ENCODE data around the gene ADIRF. TPM values are rescaled to one million over a fixed set of nuclear protein-coding genes. Genes with fewer than 3 reads are reported as not detected.
"Not testable (repeated sequence)": the region's sequence is repeated elsewhere in the genome, so short reads cannot be mapped to it uniquely, and the experiment has no call there.

Gene ADIRF
- total and polyA plus RNA-seq, 7 experiments from 2014 or later, result 0.56 to 0.64 TPM; not detected in 5

GRCh38 chr10:86978457-86978856 lies 10.2 kb downstream of the ADIRF start:
- not testable (repeated sequence) for H3K27ac ChIP-seq (ENCODE audit: low read depth, low read length); H3K4me3 Mint-ChIP-seq; H3K27ac Mint-ChIP-seq

GRCh38 chr10:86979296-86979818 lies 11.1 kb downstream of the ADIRF start:
- H3K9me3 ChIP-seq (ENCODE audit: control insufficient read depth in 2 of 3, low read length in 3 of 3), result no peaks in the 10 kb centered on the region
- H3K36me3 ChIP-seq (ENCODE audit: control insufficient read depth in 2 of 3, insufficient read depth in 3 of 3, low read length in 3 of 3), result no peaks in the 10 kb centered on the region
- ATAC-seq (no peak), DNase-seq (no peak)
- ChIA-PET CTCF (no interaction called here), POLR2A (interaction anchor here (1.3 kb wide), 1 partner anchor 31 kb away, joined by 3 read pairs; no protein-coding TSS in a partner anchor)
- H3K4me3 ChIP-seq (ENCODE audit: low read length), result no peak overlapping the region
- Mint-ChIP-seq H3K27ac (no peak overlapping the region), H3K4me1 (no peaks in the 10 kb centered on the region), H3K9me3 (no peaks in the 10 kb centered on the region), H3K36me3 (peaks cover 0 to under 1% (median 0%) of the 10 kb centered on the region in 5 donors), H3K27me3 (peaks cover 0 to 36% (median 0%) of the 10 kb centered on the region in 5 donors), H3K4me3 (no peak overlapping the region)
- no peaks in the 10 kb centered on the region for H3K4me1 ChIP-seq (ENCODE audit: control insufficient read depth in 2 of 2, insufficient read depth in 2 of 2, low read length in 2 of 2)
- no peak overlapping the region for H3K27ac ChIP-seq (ENCODE audit: low read depth, low read length)
- intact Hi-C loops (cut with micrococcal nuclease), result loop anchor here in 1 of 2 donors (10.0 kb wide), 1 partner anchor 365 kb away; no protein-coding TSS in a partner anchor
- no peaks in the 10 kb centered on the region for H3K27me3 ChIP-seq (ENCODE audit: control insufficient read depth in 2 of 2, insufficient read depth in 2 of 2, low read length in 2 of 2)

More at GRCh38 chr10:86978457-86978856, 10.2 kb downstream of the ADIRF start:
- intact Hi-C loops (cut with micrococcal nuclease), result loop anchor here in 1 of 2 donors (10.0 kb wide), 1 partner anchor 366 kb away; no protein-coding TSS in a partner anchor
- ATAC-seq; H3K36me3 ChIP-seq (ENCODE audit: control insufficient read depth in 2 of 3, insufficient read depth in 3 of 3, low read length in 3 of 3); H3K4me1 Mint-ChIP-seq; H3K36me3 Mint-ChIP-seq; DNase-seq; H3K9me3 ChIP-seq (ENCODE audit: control insufficient read depth in 2 of 3, low read length in 3 of 3); H3K27me3 ChIP-seq (ENCODE audit: control insufficient read depth in 2 of 2, insufficient read depth in 2 of 2, low read length in 2 of 2); CTCF ChIA-PET; H3K4me3 ChIP-seq (ENCODE audit: low read length); H3K9me3 Mint-ChIP-seq; POLR2A ChIA-PET; H3K4me1 ChIP-seq (ENCODE audit: control insufficient read depth in 2 of 2, insufficient read depth in 2 of 2, low read length in 2 of 2): not testable (repeated sequence)
- peaks cover 0 to 40% (median 0%) of the 10 kb centered on the region in 5 donors for H3K27me3 Mint-ChIP-seq

- no peak overlapping the region for H3K4me3 Mint-ChIP-seq
- POLR2A ChIA-PET, result interaction anchor here (1.3 kb wide), 1 partner anchor 32 kb away, joined by 3 read pairs; no protein-coding TSS in a partner anchor
- Histone ChIP-seq H3K9me3 (ENCODE audit: control insufficient read depth in 2 of 3, low read length in 3 of 3) (no peaks in the 10 kb centered on the region), H3K27ac (ENCODE audit: low read depth, low read length) (no peak overlapping the region), H3K4me1 (ENCODE audit: control insufficient read depth in 2 of 2, insufficient read depth in 2 of 2, low read length in 2 of 2) (no peaks in the 10 kb centered on the region), H3K4me3 (ENCODE audit: low read length) (no peak overlapping the region), H3K27me3 (ENCODE audit: control insufficient read depth in 2 of 2, insufficient read depth in 2 of 2, low read length in 2 of 2) (no peaks in the 10 kb centered on the region), H3K36me3 (ENCODE audit: control insufficient read depth in 2 of 3, insufficient read depth in 3 of 3, low read length in 3 of 3) (no peaks in the 10 kb centered on the region)
- peaks cover 0 to 32% (median 0%) of the 10 kb centered on the region in 5 donors for H3K27me3 Mint-ChIP-seq
- ATAC-seq (no peak), DNase-seq (no peak)
- no peaks in the 10 kb centered on the region for H3K9me3 Mint-ChIP-seq
- intact Hi-C loops (cut with micrococcal nuclease), result loop anchor here in 1 of 2 donors (10.0 kb wide), 1 partner anchor 365 kb away; no protein-coding TSS in a partner anchor
- no peak overlapping the region for H3K27ac Mint-ChIP-seq
- no peaks in the 10 kb centered on the region for H3K4me1 Mint-ChIP-seq
- H3K36me3 Mint-ChIP-seq, result peaks cover 0 to 3% (median 0%) of the 10 kb centered on the region in 5 donors
- CTCF ChIA-PET, result no interaction called here
These were observed 11.7 kb downstream of the ADIRF start for GRCh38 chr10:86979977-86980448.

- H3K4me3 Mint-ChIP-seq; H3K27me3 ChIP-seq (ENCODE audit: control insufficient read depth in 2 of 2, insufficient read depth in 2 of 2, low read length in 2 of 2); H3K27ac ChIP-seq (ENCODE audit: low read depth, low read length); ATAC-seq; H3K4me1 ChIP-seq (ENCODE audit: control insufficient read depth in 2 of 2, insufficient read depth in 2 of 2, low read length in 2 of 2); POLR2A ChIA-PET; H3K9me3 ChIP-seq (ENCODE audit: control insufficient read depth in 2 of 3, low read length in 3 of 3); DNase-seq; H3K4me1 Mint-ChIP-seq; H3K36me3 ChIP-seq (ENCODE audit: control insufficient read depth in 2 of 3, insufficient read depth in 3 of 3, low read length in 3 of 3); H3K27ac Mint-ChIP-seq; intact Hi-C loops (cut with micrococcal nuclease); H3K9me3 Mint-ChIP-seq; H3K4me3 ChIP-seq (ENCODE audit: low read length); CTCF ChIA-PET; H3K36me3 Mint-ChIP-seq: not testable (repeated sequence)
- peaks cover 0 to 36% (median 0%) of the 10 kb centered on the region in 5 donors for H3K27me3 Mint-ChIP-seq
These were observed 12.7 kb downstream of the ADIRF start for GRCh38 chr10:86981020-86981419.

- Histone ChIP-seq H3K27ac (ENCODE audit: low read depth, low read length) (no peak overlapping the region), H3K27me3 (ENCODE audit: control insufficient read depth in 2 of 2, insufficient read depth in 2 of 2, low read length in 2 of 2) (no peaks in the 10 kb centered on the region), H3K36me3 (ENCODE audit: control insufficient read depth in 2 of 3, insufficient read depth in 3 of 3, low read length in 3 of 3) (no peaks in the 10 kb centered on the region), H3K9me3 (ENCODE audit: control insufficient read depth in 2 of 3, low read length in 3 of 3) (no peaks in the 10 kb centered on the region), H3K4me3 (ENCODE audit: low read length) (no peak overlapping the region), H3K4me1 (ENCODE audit: control insufficient read depth in 2 of 2, insufficient read depth in 2 of 2, low read length in 2 of 2) (no peaks in the 10 kb centered on the region)
- DNase-seq (no peak), ATAC-seq (no peak)
- no peaks in the 10 kb centered on the region for H3K4me1 Mint-ChIP-seq
- no peak overlapping the region for H3K4me3 Mint-ChIP-seq
- POLR2A ChIA-PET, result no interaction called here
- CTCF ChIA-PET, result no interaction called here
- peaks cover 0 to 36% (median 0%) of the 10 kb centered on the region in 5 donors for H3K27me3 Mint-ChIP-seq
- intact Hi-C loops (cut with micrococcal nuclease), result no loop called here
- peaks cover 0 to 3% (median 0%) of the 10 kb centered on the region in 5 donors for H3K36me3 Mint-ChIP-seq
- H3K9me3 Mint-ChIP-seq, result peaks cover 0 to 2% (median 0%) of the 10 kb centered on the region in 11 donors
- no peak overlapping the region for H3K27ac Mint-ChIP-seq
These were observed 13.4 kb downstream of the ADIRF start for GRCh38 chr10:86981716-86982115.

GRCh38 chr10:86984498-86984897 lies 16.2 kb downstream of the ADIRF start:
- H3K36me3 ChIP-seq (ENCODE audit: control insufficient read depth in 2 of 3, insufficient read depth in 3 of 3, low read length in 3 of 3); H3K4me1 Mint-ChIP-seq; H3K27me3 ChIP-seq (ENCODE audit: control insufficient read depth in 2 of 2, insufficient read depth in 2 of 2, low read length in 2 of 2); ATAC-seq; H3K27ac Mint-ChIP-seq; POLR2A ChIA-PET; intact Hi-C loops (cut with micrococcal nuclease); H3K4me3 Mint-ChIP-seq; H3K27ac ChIP-seq (ENCODE audit: low read depth, low read length); H3K4me3 ChIP-seq (ENCODE audit: low read length); DNase-seq; H3K9me3 Mint-ChIP-seq; H3K9me3 ChIP-seq (ENCODE audit: control insufficient read depth in 2 of 3, low read length in 3 of 3); H3K4me1 ChIP-seq (ENCODE audit: control insufficient read depth in 2 of 2, insufficient read depth in 2 of 2, low read length in 2 of 2); CTCF ChIA-PET; H3K36me3 Mint-ChIP-seq: not testable (repeated sequence)
- peaks cover 0 to 55% (median 6%) of the 10 kb centered on the region in 5 donors for H3K27me3 Mint-ChIP-seq

- H3K27me3 ChIP-seq (ENCODE audit: control insufficient read depth in 2 of 2, insufficient read depth in 2 of 2, low read length in 2 of 2), result no peaks in the 10 kb centered on the region
- H3K9me3 Mint-ChIP-seq, result peaks cover 0 to 2% (median 0%) of the 10 kb centered on the region in 11 donors
- ATAC-seq (no peak), DNase-seq (no peak)
- no peak overlapping the region for H3K4me3 Mint-ChIP-seq
- POLR2A ChIA-PET, result no interaction called here
- peaks cover 6 to 43% (median 18%) of the 10 kb centered on the region in 5 donors for H3K27me3 Mint-ChIP-seq
- no peaks in the 10 kb centered on the region for H3K9me3 ChIP-seq (ENCODE audit: control insufficient read depth in 2 of 3, low read length in 3 of 3)
- peaks cover 0 to 3% (median 0%) of the 10 kb centered on the region in 5 donors for H3K36me3 Mint-ChIP-seq
- no peaks in the 10 kb centered on the region for H3K36me3 ChIP-seq (ENCODE audit: control insufficient read depth in 2 of 3, insufficient read depth in 3 of 3, low read length in 3 of 3)
- H3K4me3 ChIP-seq (ENCODE audit: low read length), result no peak overlapping the region
- intact Hi-C loops (cut with micrococcal nuclease), result no loop called here
- CTCF ChIA-PET, result interaction anchor here (1.4 kb wide), 1 partner anchor 51 kb away, joined by 3 read pairs; no protein-coding TSS in a partner anchor
- no peak overlapping the region for H3K27ac ChIP-seq (ENCODE audit: low read depth, low read length)
- no peaks in the 10 kb centered on the region for H3K4me1 ChIP-seq (ENCODE audit: control insufficient read depth in 2 of 2, insufficient read depth in 2 of 2, low read length in 2 of 2)
- H3K4me1 Mint-ChIP-seq, result no peaks in the 10 kb centered on the region
- H3K27ac Mint-ChIP-seq, result no peak overlapping the region
These were observed 20.2 kb downstream of the ADIRF start for GRCh38 chr10:86988520-86988919.
